HepG2 (cell line): Measurements from ENCODE around the gene RHBDF2. TPM values are rescaled to one million over a fixed set of nuclear protein-coding genes. Genes with fewer than 3 reads are reported as not detected.

ENCODE experiments used
- ATRX ChIP-seq: sonication (generic); formaldehyde crosslinking; IDR thresholded peaks from 2 replicates; pipeline ENCODE4 v1.4.0; 2020; ENCODE audit warnings: missing genetic modification reagents, borderline replicate concordance
- BHLHE40 ChIP-seq: IDR thresholded peaks from 2 replicates; pipeline ENCODE4 v1.6.1; 2011; ENCODE audit warnings: low read length, improper control_type of control experiment
- EHMT2 ChIP-seq: fragments of 200-600 bp; sonication (generic); IDR thresholded peaks from 2 replicates; pipeline ENCODE4 v1.7.0; 2017; ENCODE audit warnings: antibody characterized with exemption, low read depth, low read length, borderline replicate concordance
- FOXP1 ChIP-seq, 2 experiments: fragments of 450-650 bp in 1 of 2; IDR thresholded peaks; 2 replicates each; pipeline ENCODE4 v1.6.1; 2017 to 2018; ENCODE audit warnings: antibody characterized with exemption in 1 of 2
- GATA4 ChIP-seq: sonication (generic); IDR thresholded peaks from 2 replicates; pipeline ENCODE4 v1.6.1; 2016; ENCODE audit warnings: antibody characterized with exemption, low read depth, borderline replicate concordance
- GTF2F1 ChIP-seq: fragments of 150-350 bp; IDR thresholded peaks from 2 replicates; pipeline ENCODE4 v1.6.1; 2014; ENCODE audit warnings: low read length
- MAFF ChIP-seq: IDR thresholded peaks from 2 replicates; pipeline ENCODE4 v1.6.1; 2011; ENCODE audit warnings: low read depth, low read length, improper control_type of control experiment
- NFKBIZ ChIP-seq: IDR thresholded peaks from 2 replicates; pipeline ENCODE4 v1.6.1; 2018; ENCODE audit warnings: missing genetic modification reagents, missing compliant biosample characterization
- PAF1 ChIP-seq: IDR thresholded peaks from 2 replicates; pipeline ENCODE4 v1.6.1; 2016; ENCODE audit warnings: missing genetic modification reagents, missing compliant biosample characterization
- SIN3B ChIP-seq: fragments of 150-350 bp; IDR thresholded peaks from 2 replicates; pipeline ENCODE4 v1.6.1; 2014; ENCODE audit warnings: low read length
- TBX3 ChIP-seq: fragments of 450-650 bp; IDR thresholded peaks from 2 replicates; pipeline ENCODE4 v1.6.1; 2017; ENCODE audit warnings: antibody characterized with exemption, mild to moderate bottlenecking, inconsistent platforms, borderline replicate concordance
- TGIF2 ChIP-seq: IDR thresholded peaks from 2 replicates; pipeline ENCODE4 v1.6.1; 2016; ENCODE audit warnings: control low read depth, missing compliant biosample characterization
- ZBTB3 ChIP-seq: sonication (generic); formaldehyde crosslinking; IDR thresholded peaks from 2 replicates; pipeline ENCODE4 v1.4.0; 2020; ENCODE audit warnings: low read depth, mild to moderate bottlenecking, moderate library complexity, missing genetic modification reagents, borderline replicate concordance
- ZBTB7A ChIP-seq: sonication (generic); formaldehyde crosslinking; IDR thresholded peaks from 2 replicates; pipeline ENCODE4 v1.8.0; 2022; ENCODE audit warnings: mild to moderate bottlenecking, missing genetic modification reagents
- ZFP37 ChIP-seq: sonication (generic); formaldehyde crosslinking; IDR thresholded peaks from 2 replicates; pipeline ENCODE4 v1.4.0; 2020; ENCODE audit warnings: missing genetic modification reagents, borderline replicate concordance
- ZNF224 ChIP-seq: sonication (generic); formaldehyde crosslinking; IDR thresholded peaks from 2 replicates; pipeline ENCODE4 v1.5.0; 2020; ENCODE audit warnings: mild to moderate bottlenecking, missing genetic modification reagents
- ZNF234 ChIP-seq: sonication (generic); formaldehyde crosslinking; conservative IDR thresholded peaks from 2 replicates; pipeline ENCODE4 v1.5.1; 2020; ENCODE audit warnings: mild to moderate bottlenecking, missing genetic modification reagents
- ZNF432 ChIP-seq: sonication (generic); formaldehyde crosslinking; IDR thresholded peaks from 2 replicates; pipeline ENCODE4 v1.5.0; 2020; ENCODE audit warnings: missing genetic modification reagents, mild to moderate bottlenecking, borderline replicate concordance
- polyA plus RNA-seq, 8 experiments: library from polyadenylated mRNA; depleted of rRNA in 3 of 8; stranded (reverse) in 7 of 8; unstranded in 1 of 8; fragments of >200 nt; fragmentation: Illumina TruSeq in 4 of 8; extraction: Trizol in 4 of 8; gene quantifications; 2 replicates each; pipeline versions ENCODE4 v1.2.1 to v1.2.3, GENCODE V29; 2011 to 2016; ENCODE audit warnings: low read depth in 4 of 8, missing spikeins in 1 of 8, mixed read lengths in 1 of 8; ENCODE audit not compliant: insufficient read depth in 1 of 8
- total RNA-seq, 5 experiments: library from RNA; depleted of rRNA; stranded (reverse); fragments of >200 nt; fragmentation: Illumina TruSeq; extraction: Trizol; gene quantifications; 2 replicates each; pipeline ENCODE4 v1.2.3, GENCODE V29; 2016; ENCODE audit warnings: low read depth in 1 of 5
- TF ChIP-seq, protein P1 (sequence below): sonication (generic); formaldehyde crosslinking; IDR thresholded peaks from 2 replicates; pipeline ENCODE4 v1.4.0; 2020; ENCODE audit warnings: mild to moderate bottlenecking, missing genetic modification reagents, borderline replicate concordance
- TF ChIP-seq, protein P2 (sequence below): sonication (generic); formaldehyde crosslinking; IDR thresholded peaks from 2 replicates; pipeline ENCODE4 v1.5.0; 2020; ENCODE audit warnings: mild to moderate bottlenecking, missing genetic modification reagents, moderate library complexity
- TF ChIP-seq, protein P3 (sequence below): IDR thresholded peaks from 2 replicates; pipeline ENCODE4 v1.6.1; 2016; ENCODE audit warnings: low read depth, borderline replicate concordance
- TF ChIP-seq, protein P4 (sequence below): IDR thresholded peaks from 2 replicates; pipeline ENCODE4 v1.6.1; 2016; ENCODE audit warnings: missing genetic modification reagents, missing compliant biosample characterization

The RHBDF2 gene
- total and polyA plus RNA-seq, 2 of the 13 experiments (the other 11 are each of a cell fraction or from before 2014, with no cell fraction given), result 7.8 to 24.2 TPM

DNA sequence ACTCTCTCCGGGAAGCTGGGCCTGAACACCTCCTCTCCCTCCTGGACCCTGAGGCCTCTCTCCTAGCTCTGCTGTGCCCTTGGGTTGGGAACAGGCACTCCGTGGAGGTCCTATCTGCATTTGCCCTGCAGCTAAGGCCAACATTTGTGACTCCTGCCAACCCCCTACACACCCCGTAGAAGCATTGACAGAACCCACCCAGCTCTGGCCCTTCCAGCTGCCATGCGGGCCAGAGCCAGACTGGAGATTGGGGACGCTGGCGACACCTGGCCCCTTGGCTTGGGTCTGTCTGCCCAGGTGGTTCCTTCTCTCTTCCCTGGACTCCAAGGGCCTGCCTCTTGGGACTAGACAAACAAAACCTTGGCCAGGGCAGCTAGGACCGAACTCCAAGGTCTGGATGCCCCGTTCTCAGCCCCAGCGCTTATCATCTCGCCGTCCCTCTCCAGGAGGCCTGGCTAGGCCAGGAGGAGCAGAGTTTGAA, 644 bp upstream of the RHBDF2 start (continued):
- TF ChIP-seq, protein P1, sequence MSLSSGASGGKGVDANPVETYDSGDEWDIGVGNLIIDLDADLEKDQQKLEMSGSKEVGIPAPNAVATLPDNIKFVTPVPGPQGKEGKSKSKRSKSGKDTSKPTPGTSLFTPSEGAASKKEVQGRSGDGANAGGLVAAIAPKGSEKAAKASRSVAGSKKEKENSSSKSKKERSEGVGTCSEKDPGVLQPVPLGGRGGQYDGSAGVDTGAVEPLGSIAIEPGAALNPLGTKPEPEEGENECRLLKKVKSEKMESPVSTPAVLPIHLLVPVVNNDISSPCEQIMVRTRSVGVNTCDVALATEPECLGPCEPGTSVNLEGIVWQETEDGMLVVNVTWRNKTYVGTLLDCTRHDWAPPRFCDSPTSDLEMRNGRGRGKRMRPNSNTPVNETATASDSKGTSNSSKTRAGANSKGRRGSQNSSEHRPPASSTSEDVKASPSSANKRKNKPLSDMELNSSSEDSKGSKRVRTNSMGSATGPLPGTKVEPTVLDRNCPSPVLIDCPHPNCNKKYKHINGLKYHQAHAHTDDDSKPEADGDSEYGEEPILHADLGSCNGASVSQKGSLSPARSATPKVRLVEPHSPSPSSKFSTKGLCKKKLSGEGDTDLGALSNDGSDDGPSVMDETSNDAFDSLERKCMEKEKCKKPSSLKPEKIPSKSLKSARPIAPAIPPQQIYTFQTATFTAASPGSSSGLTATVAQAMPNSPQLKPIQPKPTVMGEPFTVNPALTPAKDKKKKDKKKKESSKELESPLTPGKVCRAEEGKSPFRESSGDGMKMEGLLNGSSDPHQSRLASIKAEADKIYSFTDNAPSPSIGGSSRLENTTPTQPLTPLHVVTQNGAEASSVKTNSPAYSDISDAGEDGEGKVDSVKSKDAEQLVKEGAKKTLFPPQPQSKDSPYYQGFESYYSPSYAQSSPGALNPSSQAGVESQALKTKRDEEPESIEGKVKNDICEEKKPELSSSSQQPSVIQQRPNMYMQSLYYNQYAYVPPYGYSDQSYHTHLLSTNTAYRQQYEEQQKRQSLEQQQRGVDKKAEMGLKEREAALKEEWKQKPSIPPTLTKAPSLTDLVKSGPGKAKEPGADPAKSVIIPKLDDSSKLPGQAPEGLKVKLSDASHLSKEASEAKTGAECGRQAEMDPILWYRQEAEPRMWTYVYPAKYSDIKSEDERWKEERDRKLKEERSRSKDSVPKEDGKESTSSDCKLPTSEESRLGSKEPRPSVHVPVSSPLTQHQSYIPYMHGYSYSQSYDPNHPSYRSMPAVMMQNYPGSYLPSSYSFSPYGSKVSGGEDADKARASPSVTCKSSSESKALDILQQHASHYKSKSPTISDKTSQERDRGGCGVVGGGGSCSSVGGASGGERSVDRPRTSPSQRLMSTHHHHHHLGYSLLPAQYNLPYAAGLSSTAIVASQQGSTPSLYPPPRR (CRISPR knock-in tag), result peak; percentile 61; the same call in 1 of the 2 replicates
- TF ChIP-seq ZNF224 (CRISPR knock-in tag), result no peak
- no peak for TF ChIP-seq ZNF234 (CRISPR knock-in tag)
- no peak for TF ChIP-seq FOXP1 (IDR thresholded peaks at IDR 0.05)
- no peak for TF ChIP-seq FOXP1 (CRISPR knock-in tag; IDR thresholded peaks at IDR 0.05)
- no peak for TF ChIP-seq EHMT2
- TF ChIP-seq SIN3B, result no peak
- no peak; the same call in 1 of the 2 replicates for TF ChIP-seq ZBTB7A
- TF ChIP-seq GTF2F1, result no peak
- TF ChIP-seq TBX3, result no peak
- peak; percentile 8; the same call in 1 of the 2 replicates for TF ChIP-seq NFKBIZ
- TF ChIP-seq PAF1 (CRISPR knock-in tag), result no peak
- no peak for TF ChIP-seq GATA4
- TF ChIP-seq ATRX (CRISPR knock-in tag), result no peak
- no peak for TF ChIP-seq ZBTB3 (CRISPR knock-in tag)
- TF ChIP-seq, protein P2, sequence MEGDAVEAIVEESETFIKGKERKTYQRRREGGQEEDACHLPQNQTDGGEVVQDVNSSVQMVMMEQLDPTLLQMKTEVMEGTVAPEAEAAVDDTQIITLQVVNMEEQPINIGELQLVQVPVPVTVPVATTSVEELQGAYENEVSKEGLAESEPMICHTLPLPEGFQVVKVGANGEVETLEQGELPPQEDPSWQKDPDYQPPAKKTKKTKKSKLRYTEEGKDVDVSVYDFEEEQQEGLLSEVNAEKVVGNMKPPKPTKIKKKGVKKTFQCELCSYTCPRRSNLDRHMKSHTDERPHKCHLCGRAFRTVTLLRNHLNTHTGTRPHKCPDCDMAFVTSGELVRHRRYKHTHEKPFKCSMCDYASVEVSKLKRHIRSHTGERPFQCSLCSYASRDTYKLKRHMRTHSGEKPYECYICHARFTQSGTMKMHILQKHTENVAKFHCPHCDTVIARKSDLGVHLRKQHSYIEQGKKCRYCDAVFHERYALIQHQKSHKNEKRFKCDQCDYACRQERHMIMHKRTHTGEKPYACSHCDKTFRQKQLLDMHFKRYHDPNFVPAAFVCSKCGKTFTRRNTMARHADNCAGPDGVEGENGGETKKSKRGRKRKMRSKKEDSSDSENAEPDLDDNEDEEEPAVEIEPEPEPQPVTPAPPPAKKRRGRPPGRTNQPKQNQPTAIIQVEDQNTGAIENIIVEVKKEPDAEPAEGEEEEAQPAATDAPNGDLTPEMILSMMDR (CRISPR knock-in tag), result no peak
- TF ChIP-seq, protein P3, sequence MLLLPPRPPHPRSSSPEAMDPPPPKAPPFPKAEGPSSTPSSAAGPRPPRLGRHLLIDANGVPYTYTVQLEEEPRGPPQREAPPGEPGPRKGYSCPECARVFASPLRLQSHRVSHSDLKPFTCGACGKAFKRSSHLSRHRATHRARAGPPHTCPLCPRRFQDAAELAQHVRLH, result 0 out of 2 replicates have a peak, but pooled peaks have one; percentile 9
- no peak for TF ChIP-seq BHLHE40
- TF ChIP-seq, protein P4, sequence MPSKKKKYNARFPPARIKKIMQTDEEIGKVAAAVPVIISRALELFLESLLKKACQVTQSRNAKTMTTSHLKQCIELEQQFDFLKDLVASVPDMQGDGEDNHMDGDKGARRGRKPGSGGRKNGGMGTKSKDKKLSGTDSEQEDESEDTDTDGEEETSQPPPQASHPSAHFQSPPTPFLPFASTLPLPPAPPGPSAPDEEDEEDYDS (CRISPR knock-in tag), result no peak
- TF ChIP-seq ZNF432 (CRISPR knock-in tag), result no peak
- no peak for TF ChIP-seq MAFF
- TF ChIP-seq TGIF2, result no peak; the same call in 1 of the 2 replicates
- no peak for TF ChIP-seq ZFP37 (CRISPR knock-in tag)
